Hematopoietic multipotent progenitor cell (in vitro differentiated cells): ENCODE measurements around the gene HEATR5A. TPM values are rescaled to one million over a fixed set of nuclear protein-coding genes. Genes with fewer than 3 reads are reported as not detected.
"Not testable (repeated sequence)": the region's sequence is repeated elsewhere in the genome, so short reads cannot be mapped to it uniquely, and the experiment has no call there.

Source experiments
- DNase-seq, 3 donors: peaks; one replicate each; pipeline ENCODE4 v3.0.0-alpha.2; 2011 to 2015; ENCODE audit warnings: low read depth in 2 of 3, low spot score in 2 of 3
- total RNA-seq: library from RNA; depleted of rRNA; stranded (reverse); fragments of >200 nt; gene quantifications from one replicate; pipeline ENCODE4 v1.2.3, GENCODE V29; 2012

Gene HEATR5A
- total RNA-seq, 1 donor: 8.6 TPM

GRCh38 chr14:31391473-31391872, 28.9 kb downstream of the HEATR5A start:
- no peak for DNase-seq

DNA sequence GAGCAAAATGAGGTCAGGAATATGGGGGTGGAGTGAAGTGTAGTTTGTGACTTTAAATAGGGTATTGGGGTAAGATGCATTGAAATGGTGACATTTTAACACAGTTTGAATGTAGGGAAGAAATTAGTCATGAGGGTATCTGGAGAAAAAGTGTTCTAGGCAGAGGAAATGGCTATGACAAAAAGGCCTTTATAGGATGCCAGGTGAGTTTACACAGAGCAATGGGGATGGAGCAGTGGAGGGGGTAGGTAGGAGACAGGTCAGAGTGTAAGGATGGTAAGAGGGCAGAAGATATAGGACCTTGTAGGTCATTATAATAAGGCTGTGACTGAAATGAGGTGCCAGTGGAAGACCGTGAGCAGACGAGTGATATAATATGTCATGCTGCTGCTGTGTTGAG, 30.4 kb downstream of the HEATR5A start:
- no peak for DNase-seq

DNA sequence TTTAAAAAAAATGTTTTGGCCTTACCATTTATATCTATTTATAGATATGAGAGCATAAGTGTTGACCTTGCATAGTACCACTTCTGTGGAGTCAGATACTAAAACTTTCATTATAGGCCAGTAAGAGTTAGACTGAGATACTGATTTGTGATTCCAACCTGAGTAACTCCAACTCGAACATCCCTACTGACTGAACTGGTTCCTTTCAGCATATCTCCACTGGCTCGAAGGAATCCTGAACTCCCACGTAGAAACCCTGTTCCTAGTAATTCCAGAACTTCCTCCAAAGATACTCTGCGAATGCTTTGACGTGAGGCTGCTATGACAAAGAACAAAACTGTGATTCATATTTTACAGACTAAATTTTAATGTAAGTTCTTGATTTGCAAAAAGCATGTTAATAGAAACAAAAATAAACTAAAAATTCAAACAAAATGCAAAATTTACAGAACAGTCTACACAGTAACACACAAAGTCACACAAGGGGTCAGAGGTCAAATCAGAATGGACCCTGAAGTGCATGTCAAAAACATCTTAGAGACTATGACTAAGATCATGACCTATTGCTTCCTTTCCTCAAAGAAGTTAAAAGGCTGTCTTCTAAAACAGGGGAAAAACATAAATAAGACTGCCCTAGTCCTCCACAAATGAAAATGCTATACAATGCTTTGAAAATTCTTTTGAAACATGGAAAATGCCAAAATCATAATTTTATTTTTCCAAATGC, 31.5 kb downstream of the HEATR5A start:
- DNase-seq: no peak

- DNase-seq: no peak
These were observed 33.3 kb downstream of the HEATR5A start for GRCh38 chr14:31387091-31387490.

DNA sequence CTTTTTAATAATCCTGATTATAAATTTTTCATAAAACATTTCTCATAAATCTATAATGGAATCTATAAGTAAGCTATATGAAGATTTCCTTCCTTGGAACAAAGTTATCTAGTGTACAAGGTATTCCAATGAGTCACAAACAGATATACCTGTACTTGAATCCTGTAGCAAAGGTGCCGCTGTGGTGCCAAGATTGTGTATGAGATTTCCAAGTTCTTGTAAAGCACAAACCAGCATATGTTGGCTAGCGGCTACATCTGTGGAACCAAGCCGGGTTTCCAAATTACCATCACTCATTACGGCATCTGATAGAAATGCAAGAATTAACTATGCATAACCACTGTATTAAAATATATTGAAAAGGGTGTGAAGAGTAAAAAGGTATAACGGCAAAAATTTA, 34.1 kb downstream of the HEATR5A start:
- DNase-seq: no peak

DNA sequence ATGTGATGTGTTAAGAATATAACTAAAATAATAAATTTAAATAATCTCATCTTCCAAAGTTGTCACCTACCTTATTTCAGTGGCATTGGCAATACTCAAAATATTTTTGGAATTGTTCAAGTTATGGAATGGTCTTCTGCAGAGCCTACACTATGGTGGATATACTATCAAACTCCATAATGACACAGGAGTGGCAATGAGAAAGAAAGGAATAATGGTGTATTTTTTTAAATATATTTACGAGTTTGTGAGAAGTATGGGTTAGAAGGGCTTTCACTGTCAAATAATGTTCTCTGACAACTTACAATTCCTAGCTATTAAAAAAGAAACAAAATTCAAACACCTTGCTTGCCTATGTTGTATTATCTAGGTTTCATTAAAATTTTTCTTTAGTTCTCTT, 38.1 kb downstream of the HEATR5A start:
- no peak for DNase-seq

DNA sequence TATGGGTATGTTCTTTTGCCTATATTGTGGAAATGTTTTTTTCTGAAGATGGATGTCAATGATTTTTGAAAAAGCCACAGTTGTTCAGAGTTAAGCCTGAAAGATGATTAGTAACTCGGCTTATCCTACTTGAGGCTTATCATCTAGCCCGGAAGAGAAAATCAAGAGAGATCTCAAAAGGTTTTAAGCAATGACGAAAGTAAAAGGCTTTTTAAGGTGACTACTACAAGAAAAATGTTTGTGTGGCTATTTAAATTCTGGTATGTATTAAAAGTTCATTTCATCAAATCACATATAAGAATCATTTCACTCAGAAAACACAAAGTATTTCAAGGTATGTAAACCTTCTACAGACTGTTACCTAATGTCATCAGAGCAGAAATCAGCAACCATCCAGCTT, 40.2 kb downstream of the HEATR5A start:
- DNase-seq: no peak

GRCh38 chr14:31379125-31379947, 41.0 kb downstream of the HEATR5A start:
- not testable (repeated sequence) for DNase-seq

GRCh38 chr14:31377433-31377832, 42.9 kb downstream of the HEATR5A start:
- DNase-seq: no peak

DNA sequence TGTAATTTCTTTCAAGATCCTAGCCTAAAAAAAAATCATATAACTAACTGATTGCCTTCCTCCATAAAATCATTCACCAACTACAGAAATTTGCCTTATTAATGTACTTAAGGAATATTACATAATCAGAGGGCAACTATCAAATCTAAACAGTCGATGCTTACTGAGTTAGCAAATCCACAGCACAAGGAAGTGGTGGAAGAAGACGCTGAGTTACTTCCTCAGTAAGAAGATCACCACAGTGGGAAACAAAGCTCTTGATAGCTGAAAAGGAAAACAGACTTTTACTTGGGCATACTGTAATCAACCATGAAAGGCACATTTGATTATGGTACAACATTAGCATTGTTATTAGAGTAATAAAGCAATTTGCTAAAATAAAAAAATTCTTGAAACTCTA, 48.7 kb downstream of the HEATR5A start:
- peak in 1 of 3 donors; percentile 12 for DNase-seq

- no peak for DNase-seq
These were observed 56.8 kb downstream of the HEATR5A start for GRCh38 chr14:31363331-31364073.

DNA sequence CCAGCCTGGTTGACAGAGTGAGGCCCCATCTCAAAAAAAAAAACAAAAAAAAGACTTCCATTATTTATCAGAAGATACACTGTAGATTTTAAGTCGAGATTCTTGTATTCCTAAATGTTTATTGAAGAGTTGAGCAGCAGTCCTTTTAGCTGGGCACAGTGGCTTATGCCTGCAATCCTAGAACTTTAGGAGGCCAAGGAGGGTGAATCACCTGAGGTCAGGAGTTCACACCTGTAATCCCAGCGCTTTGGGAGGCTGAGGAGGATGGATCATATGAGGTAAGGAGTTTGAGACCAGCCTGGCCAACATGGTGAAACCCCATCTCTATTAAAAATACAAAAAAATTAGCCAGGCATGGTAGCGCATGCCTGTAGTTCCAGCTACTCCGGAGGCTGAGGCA, 57.6 kb downstream of the HEATR5A start:
- no peak for DNase-seq

GRCh38 chr14:31361761-31362160, 58.6 kb downstream of the HEATR5A start:
- DNase-seq: not testable (repeated sequence)

- no peak for DNase-seq
These were observed 59.3 kb downstream of the HEATR5A start for GRCh38 chr14:31360919-31361662.

DNA sequence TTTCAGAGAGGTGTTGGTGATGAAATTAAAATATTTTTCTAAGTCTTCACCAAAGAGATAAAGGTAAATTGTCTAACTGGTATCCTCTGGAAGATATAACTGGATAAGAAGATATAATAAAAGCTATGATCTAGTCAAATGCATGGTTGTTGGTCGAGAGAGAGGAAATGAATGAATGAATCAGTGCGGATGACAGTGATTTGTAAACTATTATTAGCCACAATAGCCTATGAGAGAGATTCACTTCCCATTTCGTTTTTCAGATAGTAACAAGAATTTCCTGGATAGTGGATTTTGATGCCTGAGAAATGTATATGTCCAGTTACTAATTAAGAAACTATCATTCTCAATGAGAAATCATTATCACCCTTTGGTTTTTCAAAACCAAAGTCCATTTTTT, 63.1 kb downstream of the HEATR5A start:
- DNase-seq: no peak

DNA sequence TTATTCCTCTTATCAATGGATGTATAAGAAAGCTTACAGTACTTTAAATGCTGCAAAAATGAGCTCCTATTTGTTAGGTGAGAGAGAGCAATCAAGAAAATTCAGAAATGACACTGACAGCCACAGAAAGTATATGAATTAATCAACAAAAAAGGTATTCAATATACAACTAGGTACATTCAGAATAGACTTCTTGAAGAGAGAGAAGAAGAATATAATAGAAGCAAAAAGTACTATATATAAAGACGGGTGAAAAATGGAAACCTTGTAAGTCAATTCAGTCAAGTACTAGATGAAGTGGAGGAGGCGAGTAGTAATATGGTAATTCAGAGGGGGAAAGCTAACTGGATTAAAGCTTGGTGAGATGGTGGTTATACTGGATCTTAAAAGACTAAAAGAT, 74.3 kb downstream of the HEATR5A start:
- DNase-seq: no peak

- DNase-seq: no peak
These were observed 79.1 kb downstream of the HEATR5A start for GRCh38 chr14:31341280-31341679.

DNA sequence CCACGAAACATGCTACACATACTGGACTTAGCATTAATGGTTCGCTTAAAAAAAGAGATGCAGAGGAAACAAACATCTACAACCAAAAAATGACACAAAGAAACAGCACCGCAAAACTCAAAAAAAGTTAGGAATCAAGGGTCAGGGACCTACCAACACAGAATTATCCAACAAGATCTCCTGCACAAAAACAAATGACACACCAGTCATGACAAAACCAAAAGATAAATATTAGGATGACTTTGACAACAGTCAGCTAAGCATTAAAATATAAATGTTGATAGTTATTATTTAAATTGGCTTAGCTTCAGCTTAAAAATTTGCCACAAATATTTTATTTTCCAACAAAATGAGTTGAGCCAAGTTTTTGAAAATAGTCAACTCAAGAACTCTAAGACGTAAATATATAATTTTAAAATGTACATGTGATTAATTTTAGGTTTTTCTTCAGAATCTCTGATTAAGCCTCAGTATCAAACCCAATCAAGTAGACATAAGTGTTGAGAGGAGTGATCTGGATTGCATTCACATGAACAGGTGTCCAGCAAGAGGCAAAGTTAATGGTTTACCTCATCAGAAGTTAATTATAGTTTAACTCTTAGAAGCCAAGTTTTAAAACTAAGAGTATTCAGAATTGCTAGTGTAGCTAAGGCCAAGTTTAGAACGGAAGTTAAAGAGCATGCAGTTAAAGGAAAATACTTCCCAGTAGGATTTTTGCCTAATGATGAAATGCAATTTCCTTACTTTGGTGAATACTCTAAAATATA, 79.9 kb downstream of the HEATR5A start:
- no peak for DNase-seq

DNA sequence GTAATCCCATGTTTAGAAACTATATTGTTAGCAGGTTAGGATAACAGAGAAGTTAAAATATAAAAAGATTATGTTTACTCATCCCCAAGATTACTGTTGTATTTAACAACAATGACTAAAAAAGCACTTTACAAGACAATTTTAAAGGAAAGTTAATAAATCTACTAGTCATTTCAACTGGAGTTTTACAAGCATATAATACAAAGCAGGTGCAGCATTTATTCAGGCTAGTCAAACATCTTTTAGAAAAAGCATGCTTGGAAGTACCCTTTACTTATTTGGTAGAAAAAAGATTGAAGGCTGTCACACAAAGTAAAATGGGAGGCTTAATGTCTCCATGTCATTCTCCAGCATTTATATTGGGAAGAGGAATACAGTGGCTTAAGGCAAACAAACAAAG, 80.6 kb downstream of the HEATR5A start:
- no peak for DNase-seq

GRCh38 chr14:31337331-31337730, 83.0 kb downstream of the HEATR5A start:
- DNase-seq: no peak
